ENCODE data around the gene ZNF460.

The ZNF460 gene

GRCh38 chr19:57239982-57240310, 40.3 kb upstream of the ZNF460 start:
- H3K9me3 ChIP-seq (ENCODE audit: insufficient read depth, low read length) = no peaks in the 10 kb centered on the region
- peak overlapping the region; percentile 98 for H2AFZ ChIP-seq (ENCODE audit: low read depth, low read length, severe bottlenecking)
- no peak overlapping the region for H3K27ac ChIP-seq (ENCODE audit: low read depth, low read length)
- peaks cover 28% of the 10 kb centered on the region for H3K79me2 ChIP-seq (ENCODE audit: insufficient read depth, low read length)
- H3K4me2 ChIP-seq (ENCODE audit: low read depth, low read length, poor library complexity, severe bottlenecking) = peak overlapping the region; percentile 95
- no peaks in the 10 kb centered on the region for H3K9me2 ChIP-seq (replicated peaks; ENCODE audit: insufficient read depth, low read length)
- H4K20me1 ChIP-seq (ENCODE audit: low read depth, low read length) = no peaks in the 10 kb centered on the region
- TF ChIP-seq EZH2phosphoT487 (conservative IDR thresholded peaks at IDR 0.05; ENCODE audit: low read length) = no peak
- no peak for TF ChIP-seq CTCF (IDR thresholded peaks at IDR 0.05; ENCODE audit: insufficient read depth, low read length, poor library complexity, severe bottlenecking)
- no peaks in the 10 kb centered on the region for H3F3A ChIP-seq (ENCODE audit: insufficient read depth)
- H3K27me3 ChIP-seq (ENCODE audit: low read length) = no peaks in the 10 kb centered on the region
- H3K9ac ChIP-seq (ENCODE audit: low read length) = no peak overlapping the region
- H3K36me3 ChIP-seq (ENCODE audit: low read length) = no peaks in the 10 kb centered on the region
- H3K4me3 ChIP-seq (ENCODE audit: insufficient read depth, low read length, poor library complexity, severe bottlenecking) = peak overlapping the region; percentile 91

- TF ChIP-seq CTCF (IDR thresholded peaks at IDR 0.05; ENCODE audit: insufficient read depth, low read length, poor library complexity, severe bottlenecking) (no peak), EZH2phosphoT487 (conservative IDR thresholded peaks at IDR 0.05; ENCODE audit: low read length) (no peak)
- no peaks in the 10 kb centered on the region for H3K9me3 ChIP-seq (ENCODE audit: insufficient read depth, low read length)
Observed at GRCh38 chr19:57240311-57241090, 39.8 kb upstream of the ZNF460 start, which contains the start of gene ZNF805. TSS of gene ZNF805 (plus strand) at chr19:57240632. CDS start at chr19:57240892, 260 bp downstream.

GRCh38 chr19:57241176-57241575, 39.1 kb upstream of the ZNF460 start:
- Histone ChIP-seq H2AFZ (ENCODE audit: low read depth, low read length, severe bottlenecking) (peak overlapping the region; percentile 98), H3K79me2 (ENCODE audit: insufficient read depth, low read length) (peaks cover 28% of the 10 kb centered on the region)
- TF ChIP-seq EZH2phosphoT487 (conservative IDR thresholded peaks at IDR 0.05; ENCODE audit: low read length) (no peak), CTCF (IDR thresholded peaks at IDR 0.05; ENCODE audit: insufficient read depth, low read length, poor library complexity, severe bottlenecking) (no peak)

More at GRCh38 chr19:57240311-57241090, 39.8 kb upstream of the ZNF460 start, which contains the start of gene ZNF805:
- H4K20me1 ChIP-seq (ENCODE audit: low read depth, low read length) = no peaks in the 10 kb centered on the region
- no peaks in the 10 kb centered on the region for H3F3A ChIP-seq (ENCODE audit: insufficient read depth)
- no peaks in the 10 kb centered on the region for H3K27me3 ChIP-seq (ENCODE audit: low read length)
- H3K4me3 ChIP-seq (ENCODE audit: insufficient read depth, low read length, poor library complexity, severe bottlenecking) = peak within 1 kb of the TSS; percentile 91
- H3K36me3 ChIP-seq (ENCODE audit: low read length) = no peaks in the 10 kb centered on the region
- peak within 1 kb of the TSS; percentile 98 for H2AFZ ChIP-seq (ENCODE audit: low read depth, low read length, severe bottlenecking)
- H3K9me2 ChIP-seq (replicated peaks; ENCODE audit: insufficient read depth, low read length) = no peaks in the 10 kb centered on the region
- peak within 1 kb of the TSS; percentile 90 for H3K9ac ChIP-seq (ENCODE audit: low read length)
- H3K79me2 ChIP-seq (ENCODE audit: insufficient read depth, low read length) = peaks cover 28% of the 10 kb centered on the region
- H3K27ac ChIP-seq (ENCODE audit: low read depth, low read length) = peak within 1 kb of the TSS; percentile 58
- H3K4me2 ChIP-seq (ENCODE audit: low read depth, low read length, poor library complexity, severe bottlenecking) = peak within 1 kb of the TSS; percentile 95

More at GRCh38 chr19:57241176-57241575, 39.1 kb upstream of the ZNF460 start:
- Histone ChIP-seq H3K9me2 (replicated peaks; ENCODE audit: insufficient read depth, low read length) (no peaks in the 10 kb centered on the region), H3K9me3 (ENCODE audit: insufficient read depth, low read length) (no peaks in the 10 kb centered on the region), H4K20me1 (ENCODE audit: low read depth, low read length) (no peaks in the 10 kb centered on the region), H3K27me3 (ENCODE audit: low read length) (no peaks in the 10 kb centered on the region), H3K4me2 (ENCODE audit: low read depth, low read length, poor library complexity, severe bottlenecking) (peak overlapping the region; percentile 95), H3K36me3 (ENCODE audit: low read length) (no peaks in the 10 kb centered on the region), H3K4me3 (ENCODE audit: insufficient read depth, low read length, poor library complexity, severe bottlenecking) (peak overlapping the region; percentile 91), H3K27ac (ENCODE audit: low read depth, low read length) (peak overlapping the region; percentile 58; the same call in 1 of the 2 replicates), H3K9ac (ENCODE audit: low read length) (peak overlapping the region; percentile 90), H3F3A (ENCODE audit: insufficient read depth) (no peaks in the 10 kb centered on the region)
